Prostate gland (tissue), 2 donors: ENCODE measurements around the gene SMIM21.

Source experiments
- POLR2AphosphoS5 ChIP-seq: sonication (generic); formaldehyde crosslinking; IDR thresholded peaks from one replicate; pipeline ENCODE4 v1.6.1; 2017; ENCODE audit warnings: antibody characterized with exemption
- TF ChIP-seq, protein P1 (sequence below), 4 experiments: fragments of 200-600 bp in 2 of 4; fragments of 450-650 bp in 2 of 4; sonication (generic) in 2 of 4; IDR thresholded peaks; 1 replicate in 3 of 4; 2 replicates in 1 of 4; pipeline ENCODE4 v1.5.1; 2016 to 2019; ENCODE audit warnings: antibody characterized with exemption in 4 of 4, mild to moderate bottlenecking in 2 of 4, moderate library complexity in 2 of 4

DNA sequence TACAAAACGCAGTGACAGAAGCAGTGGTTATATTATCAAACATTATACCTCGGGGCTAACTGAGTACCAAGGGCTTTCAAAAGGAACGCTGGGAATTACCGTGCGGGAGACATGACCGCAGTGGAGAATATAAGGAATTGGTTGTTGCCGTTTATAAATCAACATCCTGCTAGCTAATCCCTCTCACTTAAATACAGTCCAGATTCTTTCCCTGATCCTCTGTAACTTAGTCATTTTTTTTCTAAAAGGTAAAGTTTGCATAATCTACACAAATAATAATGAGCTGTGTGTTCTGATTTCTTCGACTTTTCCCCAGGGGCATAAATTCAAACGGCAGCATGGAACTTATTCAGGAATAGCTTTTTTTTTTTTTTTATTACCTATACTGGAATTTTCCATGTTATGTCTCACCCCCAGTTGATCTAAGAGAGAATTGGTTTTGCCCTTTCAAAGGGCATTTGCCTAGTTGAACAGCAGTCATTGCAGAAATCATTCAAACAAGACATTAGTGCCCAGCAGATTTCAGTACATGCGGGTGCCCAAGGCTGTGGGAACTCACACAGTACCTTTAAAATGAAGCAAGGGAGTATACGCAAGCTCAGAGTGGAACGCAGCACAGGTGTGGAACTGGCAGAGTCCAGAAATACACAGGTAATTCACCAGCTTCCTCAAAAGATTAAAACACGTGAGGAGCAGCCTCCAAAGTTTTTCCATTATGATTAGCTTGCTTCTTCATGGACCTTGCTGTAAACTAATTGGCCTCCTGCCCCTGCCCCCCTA, 63.9 kb downstream of the SMIM21 start:
- TF ChIP-seq, protein P1, sequence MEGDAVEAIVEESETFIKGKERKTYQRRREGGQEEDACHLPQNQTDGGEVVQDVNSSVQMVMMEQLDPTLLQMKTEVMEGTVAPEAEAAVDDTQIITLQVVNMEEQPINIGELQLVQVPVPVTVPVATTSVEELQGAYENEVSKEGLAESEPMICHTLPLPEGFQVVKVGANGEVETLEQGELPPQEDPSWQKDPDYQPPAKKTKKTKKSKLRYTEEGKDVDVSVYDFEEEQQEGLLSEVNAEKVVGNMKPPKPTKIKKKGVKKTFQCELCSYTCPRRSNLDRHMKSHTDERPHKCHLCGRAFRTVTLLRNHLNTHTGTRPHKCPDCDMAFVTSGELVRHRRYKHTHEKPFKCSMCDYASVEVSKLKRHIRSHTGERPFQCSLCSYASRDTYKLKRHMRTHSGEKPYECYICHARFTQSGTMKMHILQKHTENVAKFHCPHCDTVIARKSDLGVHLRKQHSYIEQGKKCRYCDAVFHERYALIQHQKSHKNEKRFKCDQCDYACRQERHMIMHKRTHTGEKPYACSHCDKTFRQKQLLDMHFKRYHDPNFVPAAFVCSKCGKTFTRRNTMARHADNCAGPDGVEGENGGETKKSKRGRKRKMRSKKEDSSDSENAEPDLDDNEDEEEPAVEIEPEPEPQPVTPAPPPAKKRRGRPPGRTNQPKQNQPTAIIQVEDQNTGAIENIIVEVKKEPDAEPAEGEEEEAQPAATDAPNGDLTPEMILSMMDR (IDR thresholded peaks at IDR 0.05): no peak
- TF ChIP-seq POLR2AphosphoS5: no peak
